ENCODE measurements around the gene FAM184A.

FAM184A gene

GRCh38 chr6:119043783-119044182 is 34.7 kb downstream of the FAM184A start:
- TF ChIP-seq CTCF (IDR thresholded peaks at IDR 0.05; ENCODE audit: low read depth, low read length, missing control alignments) = no peak
- H3K27ac ChIP-seq = no peak overlapping the region
- H3K4me3 ChIP-seq (ENCODE audit: low read depth, low read length) = no peak overlapping the region
- DNase-seq = no peak
- no peaks in the 10 kb centered on the region for H3K36me3 ChIP-seq (replicated peaks)
- in situ Hi-C loops (cut with HindIII; ENCODE audit: low pct_ligation_motif_present, low sequenced_read_pairs) = no loop called here
- H3K27me3 ChIP-seq (replicated peaks) = no peaks in the 10 kb centered on the region

GRCh38 chr6:119043265-119043664 is 35.2 kb downstream of the FAM184A start:
- TF ChIP-seq CTCF (IDR thresholded peaks at IDR 0.05; ENCODE audit: low read depth, low read length, missing control alignments) = no peak
- Histone ChIP-seq H3K36me3 (replicated peaks) (no peaks in the 10 kb centered on the region), H3K4me3 (ENCODE audit: low read depth, low read length) (no peak overlapping the region), H3K27me3 (replicated peaks) (no peaks in the 10 kb centered on the region), H3K27ac (no peak overlapping the region)
- no peak for DNase-seq
- in situ Hi-C loops (cut with HindIII; ENCODE audit: low pct_ligation_motif_present, low sequenced_read_pairs) = no loop called here

- in situ Hi-C loops (cut with HindIII; ENCODE audit: low pct_ligation_motif_present, low sequenced_read_pairs) = no loop called here
- TF ChIP-seq CTCF (IDR thresholded peaks at IDR 0.05; ENCODE audit: low read depth, low read length, missing control alignments) = no peak
- no peaks in the 10 kb centered on the region for H3K27me3 ChIP-seq (replicated peaks)
Observed at GRCh38 chr6:119040636-119041035, 37.8 kb downstream of the FAM184A start.

GRCh38 chr6:119040229-119040628 is 38.2 kb downstream of the FAM184A start:
- H3K27me3 ChIP-seq (replicated peaks) = no peaks in the 10 kb centered on the region
- in situ Hi-C loops (cut with HindIII; ENCODE audit: low pct_ligation_motif_present, low sequenced_read_pairs) = no loop called here
- no peak overlapping the region for H3K27ac ChIP-seq
- H3K36me3 ChIP-seq (replicated peaks) = no peaks in the 10 kb centered on the region
- TF ChIP-seq CTCF (IDR thresholded peaks at IDR 0.05; ENCODE audit: low read depth, low read length, missing control alignments) = no peak
- no peak for DNase-seq
- no peak overlapping the region for H3K4me3 ChIP-seq (ENCODE audit: low read depth, low read length)

More at GRCh38 chr6:119040636-119041035, 37.8 kb downstream of the FAM184A start:
- H3K36me3 ChIP-seq (replicated peaks) = no peaks in the 10 kb centered on the region
- no peak overlapping the region for H3K27ac ChIP-seq
- no peak overlapping the region for H3K4me3 ChIP-seq (ENCODE audit: low read depth, low read length)
- no peak for DNase-seq

- in situ Hi-C loops (cut with HindIII; ENCODE audit: low pct_ligation_motif_present, low sequenced_read_pairs) = no loop called here
- no peak for DNase-seq
- Histone ChIP-seq H3K27me3 (replicated peaks) (no peaks in the 10 kb centered on the region), H3K36me3 (replicated peaks) (no peaks in the 10 kb centered on the region), H3K27ac (no peak overlapping the region), H3K4me3 (ENCODE audit: low read depth, low read length) (no peak overlapping the region)
- TF ChIP-seq CTCF (IDR thresholded peaks at IDR 0.05; ENCODE audit: low read depth, low read length, missing control alignments) = no peak
Observed at GRCh38 chr6:119037941-119038623, 40.4 kb downstream of the FAM184A start.

GRCh38 chr6:119037264-119037663 is 41.2 kb downstream of the FAM184A start:
- Histone ChIP-seq H3K27ac (no peak overlapping the region), H3K36me3 (replicated peaks) (no peaks in the 10 kb centered on the region), H3K27me3 (replicated peaks) (no peaks in the 10 kb centered on the region), H3K4me3 (ENCODE audit: low read depth, low read length) (no peak overlapping the region)
- no peak for DNase-seq
- in situ Hi-C loops (cut with HindIII; ENCODE audit: low pct_ligation_motif_present, low sequenced_read_pairs) = no loop called here
- TF ChIP-seq CTCF (IDR thresholded peaks at IDR 0.05; ENCODE audit: low read depth, low read length, missing control alignments) = no peak
